HG02870 (cell line): ENCODE results near the gene PARD3B.

Experiments
- ATAC-seq: cut with Tn5 transposase; IDR thresholded peaks from one replicate; pipeline ENCODE4 v1.9.1; 2021; ENCODE audit warnings: mild to moderate bottlenecking, moderate library complexity; ENCODE audit not compliant: unreplicated experiment

The PARD3B gene

DNA sequence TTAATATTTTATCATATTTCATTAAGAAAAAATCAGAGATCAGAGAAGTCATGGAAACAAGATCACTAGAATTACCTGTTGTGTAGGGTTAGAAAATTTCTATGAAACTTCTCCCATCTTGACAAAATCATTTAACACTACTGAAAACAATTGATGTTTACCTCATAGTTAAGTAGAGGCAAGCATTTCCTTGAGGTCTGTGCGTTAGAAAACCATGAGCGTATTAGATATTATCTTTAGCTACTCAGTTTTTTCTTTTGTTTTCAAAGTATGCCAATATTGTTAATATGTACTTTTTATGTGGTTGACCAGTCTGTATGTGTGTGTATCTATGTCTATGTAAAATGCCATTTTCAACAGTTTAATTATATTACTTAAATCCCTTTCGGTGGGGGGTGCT, 335.7 kb downstream of the PARD3B start:
- no peak for ATAC-seq

DNA sequence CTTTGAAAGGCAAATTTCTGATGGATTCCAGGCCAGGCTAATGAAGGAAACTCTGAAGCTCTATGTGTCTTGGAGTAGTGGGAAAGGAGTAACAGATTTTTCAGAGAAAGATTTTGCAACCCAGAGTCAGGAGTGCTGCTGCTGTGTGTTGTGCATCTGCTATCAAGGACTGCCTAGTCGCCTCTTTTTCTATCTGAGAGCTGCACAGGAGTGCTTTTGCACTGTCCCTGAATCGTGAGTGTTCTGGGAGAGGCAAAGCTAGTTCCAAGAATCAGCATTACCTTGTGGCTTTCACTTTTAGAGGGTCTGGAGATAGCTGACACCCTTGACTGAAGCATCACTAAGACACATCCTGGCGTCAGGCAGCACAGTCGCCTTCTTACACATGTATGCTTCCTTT, 336.4 kb downstream of the PARD3B start:
- ATAC-seq = no peak

DNA sequence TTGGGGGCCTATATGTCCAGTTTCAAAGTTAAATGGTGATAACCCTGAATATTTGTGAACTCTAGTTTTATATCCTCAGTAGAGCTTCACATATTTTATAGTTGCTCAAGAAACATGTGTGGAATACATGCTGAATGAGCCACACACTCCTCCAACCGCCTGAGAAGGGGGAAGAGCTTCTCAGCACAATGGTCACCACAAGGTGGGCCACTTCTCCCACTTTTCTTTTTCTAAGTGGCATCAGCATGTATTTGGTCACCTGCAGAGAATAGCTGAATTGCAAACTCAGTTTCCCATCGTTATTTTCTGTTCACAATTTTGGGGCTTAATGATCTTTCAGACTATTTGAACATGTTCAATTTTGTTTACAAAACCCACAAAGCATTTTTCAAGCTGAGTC, 340.5 kb downstream of the PARD3B start:
- no peak for ATAC-seq

DNA sequence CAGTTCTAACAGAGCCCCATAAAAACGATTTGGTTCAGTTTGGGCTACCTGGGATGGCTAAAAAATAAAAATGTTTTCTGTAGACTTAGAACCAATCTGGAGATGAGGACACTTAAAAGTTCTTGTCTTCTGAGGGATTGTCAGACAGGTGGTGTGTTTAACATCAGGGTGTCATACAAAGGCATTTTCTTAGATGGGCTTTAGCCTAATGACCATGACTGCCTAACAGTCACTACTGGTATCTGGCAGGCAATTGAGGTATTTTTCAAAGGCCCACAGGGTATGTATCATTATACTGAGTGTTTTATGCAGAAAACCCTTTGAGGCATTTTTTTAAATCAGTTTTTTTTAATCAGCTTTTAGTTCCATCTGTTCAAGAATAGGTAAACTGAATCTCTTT, 341.4 kb downstream of the PARD3B start:
- ATAC-seq = no peak

DNA sequence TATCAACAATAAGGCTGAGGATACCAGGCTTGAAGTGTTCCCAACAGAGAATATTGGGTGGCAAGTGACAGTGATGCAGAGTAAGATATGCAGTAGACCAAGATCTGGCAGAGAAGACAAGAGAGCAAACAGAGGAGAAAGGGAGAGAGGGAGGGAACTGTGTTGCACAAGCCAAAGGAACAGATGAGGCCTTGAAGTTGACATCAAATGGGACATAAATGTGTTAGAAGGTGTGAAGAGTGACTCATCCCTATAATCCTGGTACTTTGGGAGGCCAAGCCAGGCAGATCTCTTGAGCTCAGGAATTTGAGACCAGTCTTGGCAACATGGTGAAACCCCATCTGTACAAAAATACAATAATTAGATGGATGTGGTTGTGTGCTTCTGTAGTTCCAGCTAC, 342.9 kb downstream of the PARD3B start:
- no peak for ATAC-seq

DNA sequence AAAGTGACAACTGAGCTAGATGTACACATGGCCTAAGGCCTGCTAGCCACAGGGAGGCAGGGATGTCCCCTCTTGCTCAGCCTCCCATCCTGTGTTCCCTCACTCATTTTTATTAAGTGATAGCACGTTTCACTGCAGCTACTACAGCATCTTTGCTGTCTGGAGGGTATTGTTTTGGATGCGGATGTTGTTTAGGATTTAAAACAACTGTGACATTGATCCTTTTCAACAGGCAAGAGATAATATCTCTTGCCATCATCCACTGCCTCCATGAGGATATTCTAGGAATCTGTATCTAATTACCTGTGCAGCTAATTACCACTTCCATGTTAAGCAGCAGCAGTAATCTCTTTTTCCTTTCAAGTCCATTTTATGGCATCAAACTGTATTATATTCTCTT, 345.4 kb downstream of the PARD3B start:
- no peak for ATAC-seq

DNA sequence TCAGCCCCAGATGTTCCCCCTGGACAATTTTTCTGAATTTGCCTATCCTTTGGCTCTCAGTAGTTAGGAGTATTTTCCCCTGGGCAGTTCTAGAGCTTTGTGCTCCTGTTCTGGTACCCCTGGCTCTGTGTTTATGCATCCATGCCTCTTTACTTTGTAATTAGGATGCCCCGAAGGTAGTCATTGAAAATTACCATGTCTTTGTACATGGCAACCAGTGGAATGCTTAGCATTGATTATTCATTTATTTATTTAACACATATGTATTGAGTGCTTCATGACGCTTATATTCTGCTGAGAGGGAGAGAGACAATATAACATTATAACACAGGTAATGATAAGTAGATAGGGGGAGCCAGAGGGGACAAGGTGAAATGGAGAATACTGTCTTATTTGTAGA, 346.5 kb downstream of the PARD3B start:
- no peak for ATAC-seq

DNA sequence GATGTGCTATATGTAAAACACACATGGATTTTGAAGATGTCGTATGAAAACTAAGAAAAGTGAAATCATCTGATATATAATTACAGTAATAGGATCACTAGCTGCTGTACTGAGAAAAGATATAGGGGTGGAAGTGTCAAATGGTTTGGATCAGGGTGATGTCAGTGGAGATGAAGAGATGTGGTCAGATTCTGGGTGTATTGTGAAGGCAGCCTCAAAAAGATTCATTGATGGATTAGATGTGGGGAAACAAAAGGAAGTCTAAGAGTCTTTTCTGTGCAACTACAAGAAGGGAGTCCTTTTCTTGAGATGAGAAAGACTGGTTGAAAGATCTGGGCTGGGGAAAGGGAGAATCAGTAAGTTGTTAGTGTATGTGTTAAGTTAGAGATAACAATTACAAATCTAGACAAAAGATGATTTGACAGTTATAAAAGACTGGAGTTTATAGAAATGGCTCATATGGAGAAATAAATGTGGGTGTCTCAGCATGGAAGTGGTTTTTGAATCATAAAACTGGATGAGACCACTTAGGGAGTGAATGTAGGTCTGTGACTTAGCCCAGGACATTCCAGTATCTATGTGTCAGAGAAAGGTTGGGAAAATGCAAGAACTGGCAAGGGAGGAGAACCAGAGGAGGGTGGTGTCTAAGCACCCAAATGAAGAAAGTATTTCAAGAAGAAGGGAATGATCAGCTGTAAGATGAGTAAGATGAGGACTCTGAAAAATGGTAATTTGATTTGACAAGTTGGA, 347.4 kb downstream of the PARD3B start:
- ATAC-seq = no peak

DNA sequence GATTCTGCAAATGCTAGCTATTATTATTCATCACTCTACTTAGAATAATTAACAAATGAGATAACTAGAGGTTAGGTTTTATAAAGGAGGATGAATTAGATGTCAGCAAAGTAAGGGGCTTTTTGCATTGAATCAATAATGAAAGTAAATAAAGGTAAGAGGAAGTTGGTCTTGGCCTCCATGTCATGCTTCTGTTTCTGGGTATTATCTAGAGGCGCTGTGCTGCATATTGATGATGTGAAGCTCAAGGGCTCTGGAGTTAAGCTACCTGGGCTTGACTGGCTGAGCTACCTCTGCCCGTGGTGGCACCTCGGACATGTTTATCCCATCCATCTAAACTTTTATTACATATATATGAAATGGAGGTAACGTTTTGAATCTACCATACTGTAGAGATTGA, 350.9 kb downstream of the PARD3B start:
- no peak for ATAC-seq

DNA sequence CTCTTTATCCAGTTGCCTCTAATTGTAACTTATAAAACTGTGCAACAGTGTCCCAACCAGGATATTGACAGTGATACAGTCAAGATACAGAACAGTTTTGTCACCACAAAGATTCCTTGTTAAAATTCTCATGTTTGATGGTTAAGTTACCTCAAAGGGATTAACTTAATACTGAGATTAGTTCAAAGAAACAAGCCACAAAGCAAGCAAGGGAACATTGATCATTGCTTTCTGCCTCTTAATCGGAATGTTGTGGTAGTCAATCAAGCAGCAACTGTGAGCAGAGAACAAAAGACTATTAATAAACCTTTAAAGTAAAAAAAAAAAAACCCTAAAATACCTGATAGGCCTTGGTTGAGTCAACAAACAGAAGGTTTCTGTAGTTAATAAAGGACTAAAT, 352.3 kb downstream of the PARD3B start:
- no peak for ATAC-seq

DNA sequence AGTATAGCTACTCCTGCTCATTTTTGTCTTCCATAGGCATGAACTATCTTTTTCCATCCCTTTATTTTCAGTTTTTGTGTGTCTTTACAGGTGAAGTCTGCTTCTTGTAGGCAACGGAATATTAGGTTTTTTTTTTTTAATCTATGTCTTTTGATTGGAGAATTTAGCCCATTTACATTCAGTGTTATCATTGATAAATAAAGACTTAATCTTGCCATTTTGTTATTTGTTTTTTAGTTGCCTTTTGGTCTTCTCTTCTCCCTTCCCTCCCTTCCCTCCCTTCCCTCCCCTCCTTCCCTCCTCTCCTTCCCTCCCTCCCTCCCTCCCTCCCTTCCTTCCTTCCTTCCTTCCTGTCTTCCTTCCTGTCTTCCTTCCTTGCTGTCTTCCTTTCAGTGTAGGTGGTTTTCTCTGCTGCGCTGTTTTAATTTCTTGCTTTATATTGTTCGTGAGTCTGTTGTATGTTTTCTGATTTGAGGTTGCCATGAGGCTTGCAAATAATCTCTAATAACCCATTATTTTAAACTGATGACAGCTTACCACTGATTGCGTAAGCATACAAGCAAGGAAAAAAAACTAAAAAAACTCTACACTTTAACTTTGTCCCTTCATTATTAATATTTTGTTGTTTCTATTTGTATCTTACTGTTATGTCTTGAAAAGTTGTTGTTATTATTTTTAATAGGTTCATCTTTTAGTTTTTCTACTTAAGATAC, 353.8 kb downstream of the PARD3B start:
- ATAC-seq = no peak

DNA sequence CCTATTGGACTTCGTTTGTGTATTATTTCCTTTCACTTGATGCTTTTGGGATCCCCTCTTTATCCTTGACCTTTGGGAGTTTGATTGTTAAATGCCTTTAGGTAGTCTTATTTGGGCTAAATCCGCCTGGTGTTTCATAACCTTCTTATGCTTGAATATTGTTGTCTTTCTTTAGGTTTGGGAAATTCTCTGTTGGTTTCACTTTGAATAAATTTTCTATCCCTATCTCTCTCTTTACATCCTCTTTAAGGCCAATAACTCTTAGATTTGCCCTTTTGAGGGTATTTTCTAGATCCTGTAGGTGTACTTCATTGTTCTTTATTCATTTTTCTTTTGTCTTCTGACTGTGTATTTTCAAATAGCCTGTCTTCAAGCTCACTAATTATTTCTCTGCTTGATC, 354.7 kb downstream of the PARD3B start:
- ATAC-seq = no peak

DNA sequence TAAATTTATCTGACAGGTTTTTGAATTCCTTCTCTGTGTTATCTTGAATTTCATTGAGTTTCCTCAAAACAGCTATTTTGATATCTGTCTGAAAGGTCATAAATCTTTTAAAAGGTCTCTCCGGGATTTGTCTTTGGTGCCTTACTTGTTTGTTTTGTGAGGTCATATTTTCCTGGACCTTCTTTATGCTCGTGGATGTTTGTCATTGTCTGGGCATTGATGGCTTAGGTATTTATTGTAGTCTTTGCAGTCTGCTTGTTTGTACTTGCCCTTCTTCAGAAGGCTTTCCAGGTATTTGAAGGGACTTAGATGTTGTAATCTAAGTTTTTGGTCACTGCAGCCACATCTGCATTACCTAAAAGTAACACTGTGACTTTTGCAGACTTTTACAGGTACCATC, 355.2 kb downstream of the PARD3B start:
- no peak for ATAC-seq

DNA sequence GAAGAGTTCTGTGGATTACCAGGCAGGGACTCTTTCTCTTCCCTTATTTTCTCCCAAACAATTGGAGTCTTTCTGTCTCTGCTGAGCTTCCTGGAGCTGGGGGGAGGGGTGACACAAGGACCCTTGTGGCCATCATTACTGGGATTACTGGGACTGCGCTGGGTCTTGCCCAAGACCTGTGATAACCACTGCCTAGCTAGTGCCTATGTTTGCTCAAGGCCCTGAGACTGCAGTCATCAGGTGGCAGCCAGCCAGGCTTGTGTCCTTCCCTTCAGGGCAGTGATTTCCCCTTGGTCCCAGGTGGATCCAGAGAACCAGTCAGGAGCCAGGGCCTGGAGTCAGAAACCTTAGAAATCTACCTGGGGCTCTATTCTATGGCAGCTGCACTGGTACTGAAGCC, 355.6 kb downstream of the PARD3B start:
- no peak for ATAC-seq

DNA sequence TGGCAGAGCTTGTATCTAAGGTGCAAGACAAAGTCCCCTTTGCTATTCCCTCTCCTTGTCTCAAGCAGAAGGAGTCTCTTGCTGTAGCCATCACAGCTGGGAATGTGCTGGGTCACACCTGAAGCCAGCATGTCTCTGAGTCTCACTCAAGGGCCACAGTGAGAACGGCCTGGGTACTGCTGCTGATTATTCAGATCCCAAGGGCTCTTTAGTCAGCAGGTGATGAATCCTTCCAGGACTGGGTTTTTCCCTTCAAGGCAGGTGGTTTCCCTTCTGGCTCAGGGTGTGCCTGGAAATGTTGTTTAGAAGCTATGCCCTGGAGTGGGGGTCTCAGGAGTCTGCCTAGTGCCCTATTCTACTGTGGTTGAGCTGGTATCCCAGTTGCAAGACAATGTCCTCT, 356.3 kb downstream of the PARD3B start:
- ATAC-seq = no peak

DNA sequence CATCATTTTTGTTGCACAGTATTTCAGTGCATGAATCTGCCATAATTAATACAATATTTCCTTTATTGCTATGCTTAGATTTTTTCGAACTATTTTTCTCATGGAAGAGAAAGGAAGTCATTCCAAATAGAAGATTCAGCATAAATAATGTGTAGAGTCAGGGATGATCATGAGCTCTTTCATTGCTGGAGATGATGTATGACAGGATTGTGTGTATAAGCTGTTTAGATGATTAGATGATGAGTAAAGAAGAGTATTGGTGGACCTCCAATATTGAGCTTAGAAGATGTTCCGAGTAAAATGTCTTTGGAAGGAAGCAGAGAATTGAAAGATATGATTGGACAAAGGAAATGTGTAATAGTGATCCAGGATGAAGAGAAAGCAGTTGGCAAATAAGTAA, 364.5 kb downstream of the PARD3B start:
- no peak for ATAC-seq

DNA sequence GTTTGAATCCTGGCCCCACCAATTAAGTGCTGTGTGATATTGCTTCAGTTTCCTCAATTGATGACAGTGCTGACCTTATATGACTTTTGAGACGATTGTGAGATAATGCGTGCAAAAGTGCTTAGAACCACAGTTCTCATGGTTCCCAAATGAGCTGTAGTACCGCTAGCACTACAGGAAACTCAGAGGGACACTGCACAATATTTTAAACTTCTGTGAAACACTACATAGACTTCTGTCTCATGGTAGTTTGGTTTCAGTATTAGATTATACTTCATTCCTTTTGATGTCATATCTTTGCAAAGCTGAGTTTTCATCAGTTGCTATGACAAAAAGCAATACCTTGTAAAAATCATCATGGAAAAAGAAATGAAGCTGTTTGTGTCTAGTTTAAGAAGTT, 368.0 kb downstream of the PARD3B start:
- no peak for ATAC-seq

DNA sequence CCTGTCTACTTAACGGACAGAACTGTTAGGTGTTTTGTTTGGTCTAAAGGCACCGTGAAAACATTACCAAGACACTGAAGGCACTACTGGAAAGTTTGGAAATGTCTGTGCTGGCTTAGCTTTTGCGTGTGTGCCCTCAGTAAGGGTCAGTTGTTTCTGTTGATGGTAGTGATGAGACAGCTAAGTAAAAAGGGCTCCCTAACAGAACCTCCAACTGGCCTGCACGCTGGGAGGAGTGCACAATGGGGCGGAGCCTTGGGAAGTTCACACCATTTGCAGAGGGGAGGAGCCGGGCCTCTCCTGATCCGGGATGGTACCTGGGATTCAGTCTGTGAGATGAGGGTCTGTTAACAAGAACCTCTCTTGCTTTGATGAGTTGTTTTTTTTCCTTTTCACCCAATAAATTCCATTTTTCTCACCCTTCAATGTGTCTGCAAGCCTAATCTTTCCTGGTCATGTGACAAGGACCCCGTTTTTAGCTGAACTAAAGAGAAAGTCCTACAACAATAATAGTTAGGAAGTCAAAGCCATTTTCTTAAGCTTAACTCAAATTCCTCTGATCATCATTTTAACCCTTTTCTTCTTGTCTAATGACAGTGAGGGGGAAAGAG, 368.7 kb downstream of the PARD3B start:
- no peak for ATAC-seq

DNA sequence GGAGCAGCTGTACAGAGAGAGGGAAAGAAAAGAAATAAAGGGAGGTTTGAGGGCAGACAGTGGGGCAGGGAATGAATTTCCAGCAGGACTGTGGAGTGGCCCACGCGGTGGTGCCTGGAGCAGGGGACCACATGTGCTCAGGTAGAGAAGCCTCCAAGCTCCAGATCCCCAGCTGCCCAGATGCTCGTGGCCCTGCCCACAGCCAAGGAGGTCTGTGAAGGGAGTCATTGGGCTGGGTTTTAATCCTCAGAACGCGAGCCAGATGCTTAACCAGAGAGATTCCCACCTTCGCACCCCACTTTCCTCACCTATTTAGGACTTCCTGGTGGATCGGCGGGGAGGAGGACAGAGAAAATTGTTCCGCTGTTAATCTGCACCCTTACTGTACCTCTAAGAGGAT, 369.4 kb downstream of the PARD3B start:
- no peak for ATAC-seq

DNA sequence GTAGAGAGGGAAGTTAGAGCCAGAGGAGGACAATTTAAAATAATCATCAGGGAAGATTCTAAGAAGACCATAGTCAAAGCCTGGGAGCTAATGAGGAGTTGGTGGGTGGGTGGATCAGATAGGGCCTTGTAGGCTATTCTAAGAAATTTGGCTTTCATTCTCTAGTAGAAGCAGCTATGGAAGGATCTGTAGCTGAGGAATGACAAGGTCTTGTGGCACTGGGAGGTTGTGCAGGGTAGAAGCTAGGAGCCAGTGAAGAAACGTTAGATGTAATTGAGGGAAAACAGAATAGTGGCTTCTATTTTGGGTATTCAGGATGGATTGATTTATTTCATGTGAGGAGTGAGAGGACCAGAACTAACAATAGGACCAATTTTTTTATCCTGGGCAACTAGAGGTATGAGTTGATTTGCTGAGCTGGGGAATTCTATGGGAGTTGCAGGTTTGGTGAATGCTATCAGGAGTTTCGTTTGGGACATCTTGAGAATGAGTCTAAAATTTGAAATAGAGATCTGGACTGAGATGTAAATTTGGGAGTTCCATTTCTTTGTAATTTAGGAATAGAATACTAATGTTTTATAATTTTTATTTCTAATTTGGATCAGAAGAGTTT, 371.9 kb downstream of the PARD3B start:
- ATAC-seq = no peak

DNA sequence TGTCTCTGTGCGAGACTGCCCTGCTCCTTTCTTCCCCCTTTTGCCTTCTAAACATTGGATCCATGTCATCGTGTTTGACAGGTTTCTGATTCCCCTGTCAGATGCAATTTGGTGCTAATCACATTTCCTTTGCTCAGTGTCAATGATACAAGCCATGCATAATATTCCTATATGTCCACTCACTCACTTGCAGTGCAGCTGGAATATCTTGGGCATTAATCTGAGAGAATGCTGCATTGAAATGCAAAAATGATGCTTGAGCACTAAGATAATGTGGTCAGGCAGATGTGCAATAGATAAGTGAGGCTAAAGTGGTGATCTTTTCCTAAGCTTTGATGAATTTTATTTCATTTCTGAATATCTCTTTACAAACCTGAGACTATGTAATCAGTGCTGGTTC, 375.5 kb downstream of the PARD3B start:
- ATAC-seq = no peak

DNA sequence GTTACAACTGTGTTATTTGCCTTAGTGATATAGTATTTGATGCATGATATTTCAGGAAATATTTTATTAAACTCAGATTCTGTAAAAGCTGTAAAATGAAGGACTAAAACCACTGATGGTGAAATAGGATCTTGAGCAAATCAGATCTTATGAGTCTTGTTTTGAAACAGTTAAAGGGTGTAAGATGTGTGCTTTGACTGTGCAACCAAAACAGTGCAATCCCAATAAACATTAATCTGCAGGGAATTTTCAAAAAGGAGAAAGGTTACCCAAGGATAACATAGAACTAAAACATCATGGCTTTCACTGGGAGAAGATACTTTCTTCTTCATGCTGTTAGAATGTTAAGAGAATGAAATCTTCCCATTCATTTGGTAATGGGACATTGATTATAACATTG, 378.7 kb downstream of the PARD3B start:
- ATAC-seq = no peak
